ENCODE measurements around the gene ADCY1. TPM values are rescaled to one million over a fixed set of nuclear protein-coding genes. Genes with fewer than 3 reads are reported as not detected.

Gene ADCY1
- total and polyA plus RNA-seq, 8 donors = 0.55 to 2.8 (median 2.5) TPM

DNA sequence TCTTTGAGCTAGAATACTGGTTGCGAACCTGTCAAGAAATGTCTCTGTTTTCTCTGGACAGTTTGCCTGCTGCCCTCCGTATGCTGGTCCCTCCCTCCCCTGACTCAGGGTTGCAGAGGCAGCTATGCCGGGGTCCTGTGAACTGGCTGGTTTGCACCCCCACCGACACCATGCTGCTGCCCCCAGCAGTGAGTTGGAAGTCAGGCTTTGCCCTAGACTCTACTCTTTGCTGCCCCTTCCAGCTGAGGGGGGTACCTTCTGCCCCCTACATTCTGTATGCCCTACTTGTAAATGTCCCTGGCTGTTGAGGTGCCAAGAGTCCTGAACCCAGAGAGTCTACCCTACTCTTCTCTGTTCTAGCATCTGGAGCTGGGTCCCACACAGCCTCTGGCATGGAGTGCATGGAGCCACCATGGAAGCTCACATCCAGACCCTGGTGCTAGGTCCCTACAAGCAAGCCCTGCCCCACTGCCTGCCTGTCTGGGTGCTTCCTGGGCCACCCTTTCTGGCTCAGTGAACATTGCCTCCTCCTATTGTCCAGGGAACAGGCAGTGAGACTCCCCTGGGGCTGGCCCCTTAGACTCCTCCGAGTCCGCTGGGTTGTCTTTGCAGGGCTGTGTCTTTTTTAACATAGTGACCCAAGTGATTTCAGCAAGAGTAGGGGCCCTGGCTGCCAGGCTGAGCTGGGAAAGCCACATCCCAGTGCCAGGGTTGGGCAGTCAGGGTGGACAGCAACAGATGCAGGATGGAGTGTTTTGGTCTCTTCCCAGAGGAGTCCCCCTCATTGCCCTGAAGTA is 138.9 kb downstream of the ADCY1 start:
- DNase-seq (no peak), ATAC-seq (no peak)
- TF ChIP-seq, protein P1, sequence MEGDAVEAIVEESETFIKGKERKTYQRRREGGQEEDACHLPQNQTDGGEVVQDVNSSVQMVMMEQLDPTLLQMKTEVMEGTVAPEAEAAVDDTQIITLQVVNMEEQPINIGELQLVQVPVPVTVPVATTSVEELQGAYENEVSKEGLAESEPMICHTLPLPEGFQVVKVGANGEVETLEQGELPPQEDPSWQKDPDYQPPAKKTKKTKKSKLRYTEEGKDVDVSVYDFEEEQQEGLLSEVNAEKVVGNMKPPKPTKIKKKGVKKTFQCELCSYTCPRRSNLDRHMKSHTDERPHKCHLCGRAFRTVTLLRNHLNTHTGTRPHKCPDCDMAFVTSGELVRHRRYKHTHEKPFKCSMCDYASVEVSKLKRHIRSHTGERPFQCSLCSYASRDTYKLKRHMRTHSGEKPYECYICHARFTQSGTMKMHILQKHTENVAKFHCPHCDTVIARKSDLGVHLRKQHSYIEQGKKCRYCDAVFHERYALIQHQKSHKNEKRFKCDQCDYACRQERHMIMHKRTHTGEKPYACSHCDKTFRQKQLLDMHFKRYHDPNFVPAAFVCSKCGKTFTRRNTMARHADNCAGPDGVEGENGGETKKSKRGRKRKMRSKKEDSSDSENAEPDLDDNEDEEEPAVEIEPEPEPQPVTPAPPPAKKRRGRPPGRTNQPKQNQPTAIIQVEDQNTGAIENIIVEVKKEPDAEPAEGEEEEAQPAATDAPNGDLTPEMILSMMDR (IDR thresholded peaks at IDR 0.05) = no peak
- Histone ChIP-seq H3K36me3 (no peaks in the 10 kb centered on the region), H3K27ac (no peak overlapping the region), H3K4me1 (no peaks in the 10 kb centered on the region), H3K4me3 (no peak overlapping the region), H3K9me3 (no peaks in the 10 kb centered on the region), H3K27me3 (no peaks in the 10 kb centered on the region)
- intact Hi-C loops (cut with DNase I) = no loop called here

DNA sequence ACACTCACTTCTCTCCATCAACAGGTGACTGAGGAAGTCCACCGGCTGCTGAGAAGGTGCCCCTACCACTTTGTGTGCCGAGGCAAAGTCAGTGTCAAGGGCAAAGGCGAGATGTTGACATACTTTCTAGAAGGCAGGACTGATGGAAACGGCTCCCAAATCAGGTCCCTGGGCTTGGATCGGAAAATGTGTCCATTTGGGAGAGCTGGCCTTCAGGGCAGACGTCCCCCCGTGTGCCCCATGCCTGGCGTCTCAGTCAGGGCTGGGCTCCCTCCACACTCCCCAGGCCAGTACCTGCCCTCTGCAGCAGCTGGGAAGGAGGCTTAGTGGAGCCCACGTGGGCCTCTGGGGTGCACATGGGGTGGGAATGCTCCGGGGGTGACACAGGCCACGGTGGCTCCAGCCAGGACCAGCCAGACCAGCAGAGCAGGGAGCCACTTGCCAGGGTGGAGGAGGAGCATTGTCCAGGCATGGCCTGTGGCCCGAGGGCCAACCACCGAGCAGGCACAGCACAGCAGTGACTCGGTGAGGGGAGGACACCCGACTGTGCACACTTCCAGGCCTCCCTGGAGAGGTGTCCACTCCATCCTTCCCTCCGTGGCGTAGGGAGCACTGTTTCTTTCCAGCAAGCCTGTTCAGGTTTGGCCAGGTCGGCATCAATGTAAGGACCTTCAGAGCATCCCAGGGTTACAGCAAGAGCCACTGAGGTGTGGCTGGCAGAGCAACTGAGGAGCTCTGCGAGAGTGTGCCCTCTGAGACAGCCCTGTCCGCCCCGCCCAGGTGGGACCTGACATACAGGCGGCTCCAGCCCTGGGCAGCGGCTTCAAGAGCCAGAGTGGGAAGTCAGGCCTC is 139.7 kb downstream of the ADCY1 start:
- DNase-seq (peak in 1 of 4 donors; percentile 57), ATAC-seq (no peak)
- H3K27me3 ChIP-seq = no peaks in the 10 kb centered on the region
- intact Hi-C loops (cut with DNase I) = no loop called here
- no peaks in the 10 kb centered on the region for H3K36me3 ChIP-seq
- TF ChIP-seq, protein P1 (IDR thresholded peaks at IDR 0.05) = no peak
- H3K4me1 ChIP-seq = no peaks in the 10 kb centered on the region
- no peak overlapping the region for H3K27ac ChIP-seq
- H3K4me3 ChIP-seq = no peak overlapping the region
- H3K9me3 ChIP-seq = no peaks in the 10 kb centered on the region

DNA sequence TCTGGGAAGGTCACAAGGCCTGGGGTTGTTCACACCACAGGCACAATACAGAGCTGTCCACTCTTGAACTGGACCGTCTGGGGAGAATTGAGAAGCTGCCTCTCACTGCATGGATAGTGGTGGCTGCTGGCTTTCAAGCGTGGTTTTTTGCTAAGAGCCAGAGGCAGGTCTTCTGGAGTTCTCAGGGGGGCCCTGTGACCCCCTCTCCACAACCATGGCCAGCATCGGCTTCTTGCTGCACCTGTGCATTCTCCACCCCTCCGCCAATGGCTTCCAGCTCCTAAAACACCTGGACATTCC is 140.3 kb downstream of the ADCY1 start:
- Histone ChIP-seq H3K27ac (no peak overlapping the region), H3K4me3 (no peak overlapping the region), H3K9me3 (no peaks in the 10 kb centered on the region), H3K4me1 (no peaks in the 10 kb centered on the region), H3K36me3 (no peaks in the 10 kb centered on the region), H3K27me3 (no peaks in the 10 kb centered on the region)
- intact Hi-C loops (cut with DNase I) = no loop called here
- ATAC-seq (no peak), DNase-seq (no peak)
- TF ChIP-seq, protein P1 (IDR thresholded peaks at IDR 0.05) = no peak

DNA sequence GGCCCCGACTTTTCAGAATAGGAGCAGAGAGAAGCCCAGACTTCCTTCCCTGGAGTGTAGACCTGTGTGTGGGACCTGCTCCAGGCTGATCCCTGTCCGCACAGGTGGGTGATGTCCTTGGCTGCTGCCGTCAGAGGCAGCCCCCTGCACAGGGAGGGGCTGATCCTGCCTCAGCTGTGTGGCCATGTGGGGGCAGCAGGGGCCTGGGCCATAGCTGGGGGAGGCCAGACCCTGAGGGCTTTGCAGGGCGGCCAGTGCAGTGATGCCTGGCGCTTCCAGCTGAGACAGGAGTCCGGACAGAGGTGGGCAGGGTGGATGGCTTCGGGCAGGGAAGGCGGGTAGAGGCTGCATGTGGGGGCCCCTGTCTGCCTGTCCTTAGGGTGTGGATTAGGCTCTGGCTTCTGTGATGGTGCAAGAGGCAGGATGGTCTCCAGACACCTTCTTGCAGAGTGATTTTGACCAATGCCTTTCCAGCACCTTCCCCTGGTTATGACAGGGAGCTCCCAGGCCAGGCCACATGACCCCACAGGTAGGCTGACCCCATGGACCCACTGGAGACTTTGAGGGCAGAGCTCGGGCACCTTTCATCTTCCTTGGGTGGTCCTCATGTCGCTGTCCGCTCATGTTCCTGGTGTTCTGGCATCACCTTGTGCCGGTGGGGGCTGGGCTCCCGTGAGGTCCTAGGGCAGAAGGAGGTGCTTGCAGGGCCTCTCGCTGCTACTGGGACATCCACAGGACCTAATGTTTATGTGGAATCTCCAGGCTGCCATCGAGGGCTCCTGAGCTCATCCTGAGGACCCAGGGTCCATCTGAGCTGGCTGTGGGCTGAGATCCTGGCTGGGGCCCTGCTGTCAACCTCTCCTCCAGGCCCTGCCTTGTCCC is 141.5 kb downstream of the ADCY1 start:
- H3K4me1 ChIP-seq = no peaks in the 10 kb centered on the region
- no peak overlapping the region for H3K27ac ChIP-seq
- no peak overlapping the region for H3K4me3 ChIP-seq
- DNase-seq (peak in 1 of 4 donors; percentile 57), ATAC-seq (no peak)
- TF ChIP-seq, protein P1 (IDR thresholded peaks at IDR 0.05) = no peak
- H3K27me3 ChIP-seq = no peaks in the 10 kb centered on the region
- H3K36me3 ChIP-seq = no peaks in the 10 kb centered on the region
- intact Hi-C loops (cut with DNase I) = no loop called here
- no peaks in the 10 kb centered on the region for H3K9me3 ChIP-seq
